GM19023 (cell line): Measurements from ENCODE around the gene KANTR.
"Not testable (repeated sequence)": the region's sequence is repeated elsewhere in the genome, so short reads cannot be mapped to it uniquely, and the experiment has no call there.

Source experiments
- ATAC-seq: cut with Tn5 transposase; IDR thresholded peaks from one replicate; pipeline ENCODE4 v1.9.1; 2021; ENCODE audit warnings: mild to moderate bottlenecking, moderate library complexity; ENCODE audit not compliant: unreplicated experiment

The KANTR gene

DNA sequence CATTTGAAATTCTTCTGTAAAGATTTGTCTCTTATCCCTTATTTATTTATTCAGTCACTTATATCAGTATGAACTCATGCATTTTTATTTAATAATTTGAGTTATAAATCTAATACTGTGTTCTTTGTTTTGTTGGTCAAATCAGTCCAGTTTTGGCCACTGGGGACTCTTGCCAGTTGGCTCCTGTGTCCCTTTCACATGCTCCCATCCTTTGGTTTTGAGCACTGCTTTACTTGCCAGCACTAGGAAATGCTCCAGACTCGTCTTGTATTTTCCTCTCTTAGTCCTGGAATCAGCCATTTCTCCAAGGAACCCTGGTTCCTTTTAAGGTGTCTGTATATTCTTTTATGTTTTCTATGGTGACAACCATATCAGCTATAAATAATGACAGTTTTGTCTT is 28.1 kb downstream of the KANTR start:
- no peak for ATAC-seq

DNA sequence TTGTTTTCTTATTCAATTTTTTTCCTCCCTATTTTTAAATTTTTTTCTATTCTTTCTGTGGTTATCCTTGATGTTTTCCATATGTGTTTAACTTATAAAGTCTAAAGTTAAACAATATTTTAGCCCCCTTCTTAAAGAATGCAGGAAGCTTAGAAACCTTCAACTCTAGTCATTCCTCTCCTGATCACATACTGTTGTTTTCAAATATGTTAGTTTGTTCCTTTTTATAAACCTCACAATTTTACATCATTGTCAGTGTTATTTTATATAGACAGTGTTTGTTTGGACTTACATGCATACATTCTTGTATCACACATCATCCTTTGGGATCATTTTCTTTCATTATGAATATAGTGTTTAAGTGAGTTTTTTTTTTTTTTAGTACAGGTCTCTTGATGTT is 31.6 kb downstream of the KANTR start:
- ATAC-seq = no peak

DNA sequence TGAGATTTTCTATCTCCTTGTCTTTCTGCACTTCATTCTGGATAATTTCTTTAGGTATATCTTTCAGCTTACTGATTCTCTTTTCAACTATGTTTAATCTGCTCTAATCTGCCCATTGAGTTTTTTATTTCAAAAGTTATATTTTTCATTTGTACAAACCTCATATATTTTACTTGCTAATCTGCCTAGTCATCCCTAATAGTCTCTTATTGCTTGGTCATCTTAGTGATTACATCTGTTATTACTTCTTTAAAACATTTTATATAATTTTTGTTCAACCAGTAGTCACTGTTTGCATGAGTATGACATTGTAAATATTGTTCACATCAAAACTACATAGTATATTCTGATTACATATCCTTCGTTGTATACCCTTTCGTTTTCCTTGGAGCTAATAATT is 32.4 kb downstream of the KANTR start:
- no peak for ATAC-seq

DNA sequence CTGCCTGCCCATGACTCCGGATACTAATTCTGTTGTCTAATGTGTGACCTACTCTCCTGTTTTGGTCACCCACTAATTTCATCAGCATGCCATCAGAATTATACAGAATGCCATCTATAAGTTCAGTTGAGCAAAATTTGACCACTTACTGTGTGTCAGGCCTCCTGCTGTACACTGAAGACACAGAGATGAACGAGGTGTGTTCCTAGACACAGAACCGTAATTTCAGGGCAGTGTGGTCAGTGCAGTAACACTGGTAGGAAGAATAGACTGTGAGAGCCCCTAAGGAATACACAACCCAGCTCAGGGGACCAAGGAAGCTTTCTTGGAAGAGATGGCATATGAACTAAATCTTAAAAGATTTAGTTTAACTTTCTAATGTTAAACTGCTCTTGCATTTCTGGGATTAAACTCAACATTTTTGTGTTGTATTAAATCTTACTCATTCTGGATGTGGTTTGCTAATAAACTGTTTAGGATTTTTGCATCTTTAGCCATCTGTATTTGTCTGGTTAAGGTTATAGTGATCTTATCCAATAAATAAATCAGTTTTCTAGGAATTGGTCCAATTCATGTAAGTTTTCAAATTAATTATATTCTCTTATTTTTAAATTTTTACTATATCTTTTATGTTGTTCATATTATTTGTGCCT is 34.3 kb downstream of the KANTR start:
- ATAC-seq = no peak

DNA sequence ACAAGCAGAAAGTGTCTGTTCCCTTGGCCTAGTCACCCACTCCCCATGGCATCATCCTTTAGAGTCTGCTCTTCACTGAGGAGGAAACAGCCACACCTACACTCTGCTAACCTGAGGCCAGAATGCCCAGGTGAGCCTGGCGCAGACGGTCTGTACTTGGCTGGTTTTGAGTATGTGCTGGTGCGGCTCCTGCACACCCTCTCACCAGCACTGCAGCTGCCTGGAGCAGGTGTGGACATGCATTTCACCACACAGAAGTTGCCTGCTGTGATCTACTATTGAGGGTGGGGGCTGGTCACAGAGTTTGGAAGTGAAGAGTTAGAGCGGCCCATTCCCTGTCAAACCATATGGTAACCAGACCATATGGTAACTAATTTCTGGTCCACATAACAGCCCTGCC is 39.5 kb downstream of the KANTR start:
- no peak for ATAC-seq

DNA sequence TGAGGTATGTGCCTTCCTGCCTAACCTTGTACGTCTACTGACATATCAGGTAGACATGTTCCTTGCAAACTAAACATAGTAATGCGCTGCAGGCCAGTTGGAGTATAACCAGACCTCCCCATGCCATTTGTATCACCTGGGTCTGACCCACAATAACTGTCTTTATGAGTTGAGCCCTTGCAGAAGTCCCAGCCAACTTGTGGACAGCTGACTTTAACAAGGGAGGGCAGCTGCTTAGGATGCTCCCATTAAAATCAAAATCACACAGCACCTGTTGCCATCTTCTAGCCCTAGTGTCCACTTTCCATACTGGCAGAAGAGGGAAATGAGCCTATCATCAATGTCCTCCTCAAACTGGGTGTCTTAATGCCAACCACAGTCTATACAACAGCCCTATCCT is 41.6 kb downstream of the KANTR start:
- no peak for ATAC-seq

DNA sequence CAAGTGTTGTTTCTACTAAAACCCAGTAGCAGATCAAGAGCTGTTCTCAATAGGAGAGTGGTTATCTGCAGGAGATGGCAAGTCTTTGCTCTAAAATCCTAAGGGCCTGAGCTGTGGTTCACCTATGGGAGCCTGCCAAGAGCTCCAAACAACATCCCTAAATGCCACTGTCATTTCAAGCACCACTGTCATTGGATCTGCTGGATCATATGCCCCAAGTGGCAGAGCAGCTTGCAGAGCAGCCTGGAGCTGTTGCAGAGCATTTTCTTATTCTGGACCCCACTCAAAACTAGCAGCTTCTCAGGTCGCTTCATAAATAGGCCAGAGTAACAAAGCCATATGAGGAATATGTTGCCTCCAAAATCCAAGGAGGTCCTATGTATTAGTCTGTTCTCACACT is 59.6 kb downstream of the KANTR start:
- ATAC-seq = no peak

DNA sequence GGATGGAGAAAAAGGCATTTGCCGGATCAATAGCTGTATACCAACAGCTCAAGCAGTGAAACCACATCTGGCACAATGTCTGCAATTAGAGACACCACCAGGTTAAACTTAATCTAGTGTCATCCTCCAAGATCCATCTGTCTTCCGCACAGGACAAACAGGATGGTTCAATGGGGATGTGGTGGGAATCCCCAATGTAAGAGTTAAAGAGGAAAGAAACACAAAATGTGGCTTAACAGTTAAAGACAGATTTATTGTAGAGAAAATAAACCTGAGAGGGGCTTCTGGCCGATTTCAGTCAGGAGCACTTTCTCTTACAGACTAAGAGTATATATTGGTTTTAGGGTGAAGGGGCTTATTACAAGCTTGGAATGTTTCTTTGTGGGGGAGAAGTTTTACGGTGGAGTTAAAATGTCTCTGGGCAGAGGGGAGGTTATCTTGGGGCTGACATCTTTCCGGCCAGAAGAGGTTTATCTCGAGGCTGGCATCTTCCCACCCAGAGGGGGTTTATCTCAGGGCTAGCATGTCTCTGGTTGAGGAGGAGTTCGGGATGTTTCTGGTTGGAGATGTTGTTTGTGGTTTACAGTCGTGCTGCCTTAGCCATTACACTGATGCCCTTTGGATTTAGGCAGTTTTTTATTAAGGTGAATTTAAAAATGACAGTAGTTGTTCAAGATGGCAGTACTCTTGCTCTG is 61.7 kb downstream of the KANTR start:
- no peak for ATAC-seq

DNA sequence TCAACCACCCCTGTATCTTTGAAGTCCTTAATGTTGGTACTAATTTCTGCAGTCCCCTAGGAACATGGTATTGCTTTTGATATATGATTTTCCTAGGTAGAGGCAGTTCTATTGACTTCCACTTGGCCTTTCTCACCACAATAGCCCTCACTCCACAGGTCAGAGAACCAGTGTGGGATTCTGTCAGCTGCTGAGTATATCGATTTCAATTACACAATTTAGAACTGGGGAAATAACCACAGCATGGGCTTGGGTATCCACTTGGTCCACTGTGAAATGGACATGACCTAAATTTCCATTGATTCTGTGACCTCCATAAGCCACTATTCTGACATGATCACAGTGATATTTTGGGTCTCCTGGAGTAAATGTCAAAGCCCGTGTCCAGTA is 62.3 kb downstream of the KANTR start:
- ATAC-seq = no peak

DNA sequence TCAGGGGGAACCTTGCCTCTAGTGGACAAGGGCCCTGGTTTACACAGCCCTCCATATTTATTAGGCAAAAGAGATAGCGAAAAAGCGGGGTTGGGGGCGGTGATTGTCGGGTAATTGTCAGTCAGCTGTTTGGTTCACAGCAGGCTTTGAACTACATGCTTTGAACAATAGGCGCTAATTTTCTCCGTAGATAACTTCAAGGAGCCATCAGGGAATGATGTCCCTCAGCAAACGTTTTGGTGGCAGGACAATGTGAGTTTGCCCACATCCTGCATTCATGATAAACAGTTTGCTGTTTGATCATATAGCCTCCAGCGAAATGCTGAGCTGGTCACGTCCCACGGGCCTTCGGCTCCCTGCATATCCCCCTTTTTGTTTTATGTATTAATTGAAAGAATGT is 65.2 kb downstream of the KANTR start:
- ATAC-seq = no peak

DNA sequence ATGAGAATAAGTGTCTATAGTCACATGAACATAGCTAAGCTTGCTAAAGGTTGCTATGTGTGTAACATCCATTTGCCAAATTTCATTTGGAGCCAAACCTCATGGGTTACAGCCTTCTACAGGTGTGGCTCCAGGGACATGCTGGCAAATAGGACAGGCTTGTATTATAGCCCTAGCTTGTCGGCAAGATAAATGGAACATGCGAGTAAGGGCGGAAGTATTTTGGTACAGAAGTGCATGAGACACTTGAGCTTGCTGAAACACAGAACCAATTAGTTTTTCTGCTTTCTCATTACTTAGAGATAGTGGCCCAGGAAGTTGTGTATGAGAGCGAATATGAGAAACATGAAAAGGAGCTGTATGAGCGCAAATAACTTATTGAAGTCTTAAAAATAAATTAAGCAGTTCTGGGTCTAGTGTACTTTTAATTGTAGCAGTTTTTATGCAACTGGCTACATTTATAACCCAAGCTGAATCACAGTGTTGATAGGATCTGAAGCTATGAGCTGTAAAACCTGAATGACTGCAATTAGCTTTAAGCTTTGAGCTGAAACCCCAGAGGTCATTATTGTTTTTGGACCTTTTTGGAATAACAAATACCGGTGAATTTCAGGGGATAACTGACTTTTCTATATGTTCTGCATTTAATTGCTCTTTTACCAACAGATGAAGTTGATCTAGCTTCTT is 66.5 kb downstream of the KANTR start:
- ATAC-seq = no peak

DNA sequence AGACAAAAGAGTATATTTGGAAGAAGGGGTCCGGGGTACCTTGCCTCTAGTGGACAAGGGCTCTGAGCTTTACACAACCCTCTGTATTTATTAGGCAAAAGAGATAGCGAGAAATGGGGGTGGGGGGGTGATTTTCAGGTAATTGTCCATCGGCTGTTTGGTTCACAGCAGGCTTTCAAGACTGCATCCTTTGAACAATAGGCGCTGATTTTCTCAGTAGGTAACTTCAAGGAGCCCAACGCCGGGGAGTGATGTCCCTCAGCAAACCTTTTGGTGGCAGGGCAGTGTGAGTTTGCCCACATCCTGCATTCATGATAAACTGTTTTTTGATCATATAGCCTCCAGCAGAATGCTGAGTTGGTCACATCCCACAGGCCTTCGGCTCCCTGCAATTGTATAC is 69.5 kb downstream of the KANTR start:
- no peak for ATAC-seq

DNA sequence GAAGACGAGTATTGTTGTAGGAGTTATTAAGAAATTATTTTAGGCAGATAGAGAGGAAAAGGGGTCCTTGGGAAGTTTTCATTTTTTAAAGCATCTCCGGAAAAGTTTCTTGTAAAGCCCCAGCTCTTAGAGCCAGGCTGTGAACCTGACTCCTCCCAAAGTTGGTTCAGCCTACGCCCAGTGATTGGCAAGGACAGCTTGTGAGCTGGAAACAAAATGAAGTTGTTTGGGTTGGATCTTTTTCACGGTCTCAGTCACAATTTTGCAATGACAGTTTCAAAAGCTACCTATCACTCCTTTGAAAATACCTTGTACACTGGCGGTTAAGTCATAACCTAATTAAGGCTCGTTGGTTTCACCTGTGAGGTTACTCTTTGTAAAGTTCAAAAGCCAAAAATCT is 70.6 kb downstream of the KANTR start:
- not testable (repeated sequence) for ATAC-seq

DNA sequence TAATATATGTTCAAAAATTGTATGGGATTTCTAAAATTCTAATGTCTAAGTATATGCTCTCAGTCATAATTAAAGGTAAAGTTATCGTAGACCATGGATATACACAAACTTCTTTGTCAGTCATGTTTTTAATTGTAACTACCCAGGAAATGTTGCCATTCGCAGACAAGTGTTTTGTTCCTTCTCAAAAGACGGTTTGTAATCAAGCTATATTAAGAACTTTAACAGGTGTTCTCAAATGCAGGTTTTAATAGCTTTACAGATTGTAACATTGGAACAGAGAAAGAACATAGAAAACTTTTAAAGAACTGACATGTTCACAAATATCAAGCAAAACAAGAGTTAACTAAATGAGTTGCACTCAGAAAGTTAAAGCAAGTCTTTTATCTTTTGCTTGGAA is 72.2 kb downstream of the KANTR start:
- no peak for ATAC-seq

DNA sequence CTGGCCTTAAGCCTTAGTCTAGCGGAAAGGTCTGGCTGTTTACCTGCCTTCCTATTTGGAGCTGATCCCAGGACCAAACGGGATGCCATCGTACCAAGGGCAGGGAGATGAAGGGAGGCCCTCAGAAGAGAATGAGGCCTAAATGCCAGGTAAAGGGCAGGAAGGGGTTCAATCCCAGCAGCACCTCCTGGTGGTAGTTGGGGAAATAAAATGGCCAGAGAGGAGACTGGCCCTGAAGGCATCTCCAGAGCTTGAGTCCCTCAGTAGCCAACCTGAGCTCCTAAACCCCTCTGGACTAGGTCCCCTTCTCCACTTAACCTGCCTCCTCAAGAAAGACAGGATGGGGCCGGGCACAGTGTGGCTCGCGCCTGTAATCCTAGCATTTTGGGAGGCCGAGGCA is 77.4 kb downstream of the KANTR start:
- no peak for ATAC-seq
